Panc1 (cell line): ENCODE data around the gene KHSRP. TPM values are rescaled to one million over a fixed set of nuclear protein-coding genes. Genes with fewer than 3 reads are reported as not detected.

Experiments used
- ATAC-seq: fragments of 200-7000 bp; cut with Tn5 transposase; 2 replicates; pipeline ENCODE4 v1.9.1; 2020; ENCODE audit warnings: mild to moderate bottlenecking, moderate library complexity
- BruUV-seq: library from RNA; stranded (reverse); fragments of 400-500 nt; replicated peaks from 2 replicates; lab custom pipeline; 2021; lab: Mats Ljungman, UMichigan
- CTCF ChIA-PET: fragments of 300-600 bp; sonication (Branson Sonifier 250); formaldehyde crosslinking; loops from one replicate; lab custom pipeline; 2022; ENCODE audit warnings: antibody characterized with exemption; lab: Charles Lee
- POLR2A ChIA-PET: fragments of 300-600 bp; sonication (Branson Sonifier 250); formaldehyde crosslinking; loops from one replicate; lab custom pipeline; 2022; ENCODE audit warnings: antibody characterized with exemption; lab: Charles Lee
- DNase-seq: peaks from one replicate; pipeline ENCODE4 v3.0.0-alpha.2; 2010; ENCODE audit warnings: low read depth, low spot score
- H3K27ac ChIP-seq: 2 replicates; pipeline ENCODE4 v1.5.1; 2011; ENCODE audit warnings: mild to moderate bottlenecking, low read length, inconsistent platforms
- H3K27me3 ChIP-seq: fragments of 200-500 bp; sonication (Bioruptor generic); 2 replicates; pipeline ENCODE4 v1.6.0; 2014; ENCODE audit warnings: low read length, inconsistent platforms; ENCODE audit not compliant: control insufficient read depth, insufficient read depth
- H3K36me3 ChIP-seq: fragments of 200-500 bp; sonication (Bioruptor generic); 2 replicates; pipeline ENCODE4 v1.5.1; 2014; ENCODE audit warnings: inconsistent platforms, mild to moderate bottlenecking, low read length, moderate library complexity; ENCODE audit not compliant: control insufficient read depth, insufficient read depth
- H3K4me1 ChIP-seq: 2 replicates; pipeline ENCODE4 v1.5.1; 2011; ENCODE audit warnings: inconsistent platforms, mild to moderate bottlenecking, low read length, moderate library complexity; ENCODE audit not compliant: control insufficient read depth, insufficient read depth
- H3K4me3 ChIP-seq, 2 experiments: 2 replicates each; pipeline ENCODE4 v1.5.1; 2011 to 2012; ENCODE audit warnings: low read depth in 2 of 2, low read length in 2 of 2, mild to moderate bottlenecking in 2 of 2, inconsistent platforms in 1 of 2, moderate library complexity in 1 of 2
- H3K9me3 ChIP-seq: fragments of 200-500 bp; sonication (Bioruptor generic); 2 replicates; pipeline ENCODE4 v1.5.1; 2014; ENCODE audit warnings: low read depth, mild to moderate bottlenecking, inconsistent platforms, low read length, moderate library complexity; ENCODE audit not compliant: control insufficient read depth, insufficient read depth
- POLR2AphosphoS5 ChIP-seq: IDR thresholded peaks from 2 replicates; pipeline ENCODE4 v1.6.1; 2012; ENCODE audit warnings: mild to moderate bottlenecking, low read depth, low read length, moderate library complexity
- SIN3A ChIP-seq: IDR thresholded peaks from 2 replicates; pipeline ENCODE4 v1.6.1; 2012; ENCODE audit warnings: low read depth, mild to moderate bottlenecking, low read length, moderate library complexity, borderline replicate concordance; ENCODE audit not compliant: insufficient read depth
- TCF7L2 ChIP-seq: IDR thresholded peaks from 2 replicates; pipeline ENCODE4 v1.6.1; 2011; ENCODE audit warnings: mild to moderate bottlenecking, low read depth, low read length, inconsistent platforms
- in situ Hi-C: cut with HindIII; loops from 2 replicates; pipeline ENCODE4 v1.10.0; 2016; ENCODE audit warnings: low sequenced_read_pairs, low pct_unique_long_range_greater_than_20kb
- intact Hi-C: fragments of 100-400 bp; cut with micrococcal nuclease; formaldehyde crosslinking; loops from one replicate; pipeline ENCODE4 v1.10.0; 2022; ENCODE audit not compliant: unreplicated experiment
- total RNA-seq: library from RNA; stranded (reverse); gene quantifications from one replicate; pipeline ENCODE4 v1.2.1, GENCODE V29; 2021; ENCODE audit not compliant: unreplicated experiment
- TF ChIP-seq, protein P1 (sequence below): fragments of 450-650 bp; IDR thresholded peaks from 2 replicates; pipeline ENCODE4 v1.5.1; 2017; ENCODE audit warnings: mild to moderate bottlenecking
- TF ChIP-seq, protein P2 (sequence below), 2 experiments: IDR thresholded peaks; 2 replicates each; pipeline ENCODE4 v1.6.1; 2011 to 2012; ENCODE audit warnings: low read depth in 2 of 2, control low read depth in 1 of 2, low read length in 1 of 2, mild to moderate bottlenecking in 1 of 2, moderate library complexity in 1 of 2; ENCODE audit not compliant: insufficient read depth in 1 of 2

The KHSRP gene
- total RNA-seq, 1 experiment from 2014 or later, result 333 TPM

DNA sequence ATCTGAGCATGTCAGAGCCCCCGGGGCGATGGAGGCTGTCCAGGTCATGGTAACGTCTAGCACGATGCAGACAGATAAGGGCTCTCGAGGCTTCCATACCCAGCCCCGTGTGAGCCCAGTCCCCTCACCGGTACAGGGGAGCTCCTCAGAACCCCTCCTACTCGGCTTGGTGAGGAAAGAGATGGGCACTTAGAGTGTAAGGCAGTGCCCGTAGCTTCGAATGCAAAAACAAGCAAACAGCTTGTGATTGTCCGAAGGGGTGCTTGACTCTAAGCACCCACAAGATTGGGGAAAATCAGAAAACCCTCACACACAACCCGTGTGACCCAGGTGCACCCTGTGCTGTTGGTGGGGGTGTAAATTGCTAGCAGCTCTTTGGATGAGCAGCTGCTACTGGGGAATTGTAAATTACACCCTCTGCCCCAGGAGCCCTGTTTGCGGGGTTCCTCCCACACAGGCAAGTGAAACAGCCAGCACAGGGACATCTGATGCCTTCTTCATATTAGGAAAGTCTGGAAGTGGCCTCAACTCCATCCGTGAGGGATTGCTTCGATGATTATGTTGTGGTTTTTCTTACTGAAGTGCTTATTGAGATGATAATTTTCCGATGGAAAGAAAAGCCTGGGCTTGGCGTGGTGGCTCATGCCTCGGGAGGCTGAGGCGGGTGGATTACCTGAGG is 48.0 kb downstream of the KHSRP start:
- Histone ChIP-seq H3K36me3 (no peaks in the 10 kb centered on the region), H3K27me3 (no peaks in the 10 kb centered on the region), H3K27ac (no peak overlapping the region), H3K4me3 (no peak overlapping the region), H3K9me3 (no peaks in the 10 kb centered on the region), H3K4me1 (peaks cover 2% of the 10 kb centered on the region)
- intact Hi-C loops, result no loop called here
- BruUV-seq, result no TSS peak
- in situ Hi-C loops, result no loop called here
- CTCF ChIA-PET, result interaction anchor here (0.6 kb wide), 1 partner anchor 59 kb away, joined by 3 read pairs; no protein-coding TSS in a partner anchor
- no peak for TF ChIP-seq SIN3A
- TF ChIP-seq POLR2AphosphoS5, result peak; percentile 46
- POLR2A ChIA-PET, result no interaction called here
- ATAC-seq (no peak), DNase-seq (no peak)

DNA sequence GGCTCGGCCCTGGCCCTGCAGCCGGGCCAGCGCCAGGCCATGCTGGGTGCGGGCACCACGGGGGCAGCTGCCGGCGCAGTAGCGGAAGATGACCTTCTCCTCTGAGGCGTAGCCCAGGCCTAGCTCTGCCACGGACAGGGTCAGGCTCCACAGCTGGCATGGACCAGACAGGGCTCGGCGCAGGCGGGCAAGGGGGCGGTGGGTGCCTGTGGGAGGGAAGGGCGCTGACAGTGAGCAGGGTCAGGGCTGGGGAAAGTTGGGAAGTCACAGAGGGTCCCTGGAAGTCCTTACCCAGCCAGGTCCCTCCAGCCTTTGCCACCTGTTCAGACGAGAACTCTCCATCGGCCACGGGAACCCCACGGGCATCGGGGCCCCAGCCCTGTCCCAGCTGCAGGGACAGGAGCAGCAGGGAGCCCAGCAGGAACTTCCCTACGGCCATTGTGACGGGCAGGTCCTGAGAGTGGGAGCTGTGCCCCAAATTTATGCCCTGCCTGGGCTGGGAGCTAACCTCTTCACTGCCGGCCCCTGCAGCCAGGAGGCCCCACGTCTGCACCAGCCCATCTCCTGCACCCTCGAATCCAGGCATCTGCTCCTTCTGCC is 49.1 kb downstream of the KHSRP start, which contains the start of gene PSPN:
Gene PSPN, minus strand, starts transcription at position 523 of the 600 bp plus-strand sequence. Its CDS starts 84 bp downstream, at position 439.
- Histone ChIP-seq H3K27ac (no peak within 1 kb of the TSS), H3K9me3 (no peaks in the 10 kb centered on the region), H3K36me3 (no peaks in the 10 kb centered on the region), H3K4me3 (no peak within 1 kb of the TSS), H3K27me3 (no peaks in the 10 kb centered on the region), H3K4me1 (peaks cover 2% of the 10 kb centered on the region)
- no peak for TF ChIP-seq POLR2AphosphoS5
- TF ChIP-seq, protein P1, sequence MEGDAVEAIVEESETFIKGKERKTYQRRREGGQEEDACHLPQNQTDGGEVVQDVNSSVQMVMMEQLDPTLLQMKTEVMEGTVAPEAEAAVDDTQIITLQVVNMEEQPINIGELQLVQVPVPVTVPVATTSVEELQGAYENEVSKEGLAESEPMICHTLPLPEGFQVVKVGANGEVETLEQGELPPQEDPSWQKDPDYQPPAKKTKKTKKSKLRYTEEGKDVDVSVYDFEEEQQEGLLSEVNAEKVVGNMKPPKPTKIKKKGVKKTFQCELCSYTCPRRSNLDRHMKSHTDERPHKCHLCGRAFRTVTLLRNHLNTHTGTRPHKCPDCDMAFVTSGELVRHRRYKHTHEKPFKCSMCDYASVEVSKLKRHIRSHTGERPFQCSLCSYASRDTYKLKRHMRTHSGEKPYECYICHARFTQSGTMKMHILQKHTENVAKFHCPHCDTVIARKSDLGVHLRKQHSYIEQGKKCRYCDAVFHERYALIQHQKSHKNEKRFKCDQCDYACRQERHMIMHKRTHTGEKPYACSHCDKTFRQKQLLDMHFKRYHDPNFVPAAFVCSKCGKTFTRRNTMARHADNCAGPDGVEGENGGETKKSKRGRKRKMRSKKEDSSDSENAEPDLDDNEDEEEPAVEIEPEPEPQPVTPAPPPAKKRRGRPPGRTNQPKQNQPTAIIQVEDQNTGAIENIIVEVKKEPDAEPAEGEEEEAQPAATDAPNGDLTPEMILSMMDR, result no peak
- no peak for TF ChIP-seq TCF7L2
- TF ChIP-seq SIN3A, result no peak
- TF ChIP-seq, protein P2, sequence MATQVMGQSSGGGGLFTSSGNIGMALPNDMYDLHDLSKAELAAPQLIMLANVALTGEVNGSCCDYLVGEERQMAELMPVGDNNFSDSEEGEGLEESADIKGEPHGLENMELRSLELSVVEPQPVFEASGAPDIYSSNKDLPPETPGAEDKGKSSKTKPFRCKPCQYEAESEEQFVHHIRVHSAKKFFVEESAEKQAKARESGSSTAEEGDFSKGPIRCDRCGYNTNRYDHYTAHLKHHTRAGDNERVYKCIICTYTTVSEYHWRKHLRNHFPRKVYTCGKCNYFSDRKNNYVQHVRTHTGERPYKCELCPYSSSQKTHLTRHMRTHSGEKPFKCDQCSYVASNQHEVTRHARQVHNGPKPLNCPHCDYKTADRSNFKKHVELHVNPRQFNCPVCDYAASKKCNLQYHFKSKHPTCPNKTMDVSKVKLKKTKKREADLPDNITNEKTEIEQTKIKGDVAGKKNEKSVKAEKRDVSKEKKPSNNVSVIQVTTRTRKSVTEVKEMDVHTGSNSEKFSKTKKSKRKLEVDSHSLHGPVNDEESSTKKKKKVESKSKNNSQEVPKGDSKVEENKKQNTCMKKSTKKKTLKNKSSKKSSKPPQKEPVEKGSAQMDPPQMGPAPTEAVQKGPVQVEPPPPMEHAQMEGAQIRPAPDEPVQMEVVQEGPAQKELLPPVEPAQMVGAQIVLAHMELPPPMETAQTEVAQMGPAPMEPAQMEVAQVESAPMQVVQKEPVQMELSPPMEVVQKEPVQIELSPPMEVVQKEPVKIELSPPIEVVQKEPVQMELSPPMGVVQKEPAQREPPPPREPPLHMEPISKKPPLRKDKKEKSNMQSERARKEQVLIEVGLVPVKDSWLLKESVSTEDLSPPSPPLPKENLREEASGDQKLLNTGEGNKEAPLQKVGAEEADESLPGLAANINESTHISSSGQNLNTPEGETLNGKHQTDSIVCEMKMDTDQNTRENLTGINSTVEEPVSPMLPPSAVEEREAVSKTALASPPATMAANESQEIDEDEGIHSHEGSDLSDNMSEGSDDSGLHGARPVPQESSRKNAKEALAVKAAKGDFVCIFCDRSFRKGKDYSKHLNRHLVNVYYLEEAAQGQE (IDR thresholded peaks at IDR 0.05; ENCODE audit: insufficient read depth in 1 of 2, low read depth in 2 of 2, low read length in 1 of 2), result no peak
- DNase-seq, result no peak
- ChIA-PET POLR2A (no interaction called here), CTCF (interaction anchor here (0.7 kb wide), 1 partner anchor 37 kb away, joined by 7 read pairs; no protein-coding TSS in a partner anchor)
- ATAC-seq, result no peak
- in situ Hi-C loops (no loop called here), intact Hi-C loops (no loop called here)
- BruUV-seq, result no TSS peak
